Suppressor macrophage (primary cell): ENCODE data around the gene XPO4.
"Not testable (repeated sequence)": the region's sequence is repeated elsewhere in the genome, so short reads cannot be mapped to it uniquely, and the experiment has no call there.

ENCODE experiments used
- DNase-seq, 4 experiments: peaks; one replicate each; pipeline ENCODE4 v3.0.0-alpha.2; 2020 to 2022

Gene XPO4

GRCh38 chr13:20780317-20780716 lies 122.2 kb downstream of the XPO4 start:
- DNase-seq = no peak

- DNase-seq = no peak
Measured at GRCh38 chr13:20779405-20779804, 123.1 kb downstream of the XPO4 start.

GRCh38 chr13:20778311-20778710 lies 124.2 kb downstream of the XPO4 start:
- DNase-seq = no peak

GRCh38 chr13:20776751-20777150 lies 125.8 kb downstream of the XPO4 start:
- no peak for DNase-seq

GRCh38 chr13:20775961-20776360 lies 126.6 kb downstream of the XPO4 start:
- DNase-seq = no peak

- DNase-seq = no peak
Measured at GRCh38 chr13:20774746-20775145, 127.8 kb downstream of the XPO4 start.

GRCh38 chr13:20773194-20774080 lies 129.1 kb downstream of the XPO4 start, which contains the start of gene EEF1AKMT1:
TSS of gene EEF1AKMT1 (minus strand) at chr13:20773961. CDS start at chr13:20757598, 16,363 bp downstream.
- peak; percentile 97 to 99 (median 98) for DNase-seq

- no peak for DNase-seq
Measured at GRCh38 chr13:20772401-20773131, 130.0 kb downstream of the XPO4 start.

GRCh38 chr13:20769834-20770233 lies 132.7 kb downstream of the XPO4 start:
- no peak for DNase-seq

GRCh38 chr13:20769091-20769490 lies 133.5 kb downstream of the XPO4 start:
- no peak for DNase-seq

- no peak for DNase-seq
Measured at GRCh38 chr13:20767309-20767943, 135.1 kb downstream of the XPO4 start.

GRCh38 chr13:20760872-20761271 lies 141.7 kb downstream of the XPO4 start:
- no peak for DNase-seq

- no peak for DNase-seq
Measured at GRCh38 chr13:20754009-20754408, 148.5 kb downstream of the XPO4 start.

GRCh38 chr13:20749377-20749776 lies 153.2 kb downstream of the XPO4 start:
- DNase-seq = no peak

GRCh38 chr13:20743830-20744404 lies 158.6 kb downstream of the XPO4 start:
- DNase-seq = not testable (repeated sequence)

- no peak for DNase-seq
Measured at GRCh38 chr13:20740021-20740420, 162.5 kb downstream of the XPO4 start.

GRCh38 chr13:20738616-20739015 lies 163.9 kb downstream of the XPO4 start:
- DNase-seq = no peak

GRCh38 chr13:20729633-20730585 lies 172.6 kb downstream of the XPO4 start:
- no peak for DNase-seq

- no peak for DNase-seq
Measured at GRCh38 chr13:20728579-20729311, 173.8 kb downstream of the XPO4 start.

- no peak for DNase-seq
Measured at GRCh38 chr13:20727856-20728255, 174.7 kb downstream of the XPO4 start.
